Endothelial cell (in vitro differentiated cells): ENCODE results near the gene PROZ. TPM values are rescaled to one million over a fixed set of nuclear protein-coding genes. Genes with fewer than 3 reads are reported as not detected.

Source experiments
- DNase-seq: peaks from one replicate; pipeline ENCODE4 v3.0.0; 2021; ENCODE audit warnings: low spot score
- H3K27ac Mint-ChIP-seq: one replicate; pipeline ENCODE4 v1.8.0; 2021; ENCODE audit warnings: mixed read lengths, inconsistent platforms; ENCODE audit not compliant: unreplicated experiment
- H3K27me3 Mint-ChIP-seq: one replicate; pipeline ENCODE4 v1.8.0; 2021; ENCODE audit warnings: mild to moderate bottlenecking, moderate library complexity, mixed read lengths, inconsistent platforms; ENCODE audit not compliant: unreplicated experiment
- H3K36me3 Mint-ChIP-seq: one replicate; pipeline ENCODE4 v1.8.0; 2021; ENCODE audit warnings: mild to moderate bottlenecking, low read depth, mixed read lengths, inconsistent platforms; ENCODE audit not compliant: unreplicated experiment
- H3K4me1 Mint-ChIP-seq: one replicate; pipeline ENCODE4 v1.8.0; 2021; ENCODE audit warnings: mild to moderate bottlenecking, mixed read lengths, inconsistent platforms; ENCODE audit not compliant: unreplicated experiment
- H3K4me3 Mint-ChIP-seq: one replicate; pipeline ENCODE4 v1.8.0; 2021; ENCODE audit warnings: mild to moderate bottlenecking, mixed read lengths, inconsistent platforms; ENCODE audit not compliant: unreplicated experiment
- H3K9me3 Mint-ChIP-seq: one replicate; pipeline ENCODE4 v1.8.0; 2021; ENCODE audit warnings: mixed read lengths, inconsistent platforms; ENCODE audit not compliant: unreplicated experiment
- total RNA-seq: library from RNA; stranded (reverse); fragmentation: NEBNext Ultra II Directional; extraction: Animal tissue kit (Norgen Biotek cat#: 25700); gene quantifications from one replicate; pipeline ENCODE4 v1.2.1, GENCODE V29; 2021; ENCODE audit not compliant: unreplicated experiment
- TF ChIP-seq, protein P1 (sequence below): fragments of 200-600 bp; sonication (generic); IDR thresholded peaks from one replicate; pipeline ENCODE4 v1.5.0; 2021; ENCODE audit warnings: antibody characterized with exemption; ENCODE audit not compliant: unreplicated experiment

The PROZ gene
- total RNA-seq, 1 donor from 2014 or later = not detected

DNA sequence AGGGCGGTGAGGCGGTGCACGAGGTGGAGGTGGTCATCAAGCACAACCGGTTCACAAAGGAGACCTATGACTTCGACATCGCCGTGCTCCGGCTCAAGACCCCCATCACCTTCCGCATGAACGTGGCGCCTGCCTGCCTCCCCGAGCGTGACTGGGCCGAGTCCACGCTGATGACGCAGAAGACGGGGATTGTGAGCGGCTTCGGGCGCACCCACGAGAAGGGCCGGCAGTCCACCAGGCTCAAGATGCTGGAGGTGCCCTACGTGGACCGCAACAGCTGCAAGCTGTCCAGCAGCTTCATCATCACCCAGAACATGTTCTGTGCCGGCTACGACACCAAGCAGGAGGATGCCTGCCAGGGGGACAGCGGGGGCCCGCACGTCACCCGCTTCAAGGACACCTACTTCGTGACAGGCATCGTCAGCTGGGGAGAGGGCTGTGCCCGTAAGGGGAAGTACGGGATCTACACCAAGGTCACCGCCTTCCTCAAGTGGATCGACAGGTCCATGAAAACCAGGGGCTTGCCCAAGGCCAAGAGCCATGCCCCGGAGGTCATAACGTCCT is 9.4 kb upstream of the PROZ start:
- Mint-ChIP-seq H3K4me3 (no peak overlapping the region), H3K4me1 (peaks cover 3% of the 10 kb centered on the region), H3K27ac (no peak overlapping the region), H3K9me3 (no peaks in the 10 kb centered on the region), H3K36me3 (peaks cover 7% of the 10 kb centered on the region), H3K27me3 (peaks cover 16% of the 10 kb centered on the region)
- DNase-seq = no peak
- TF ChIP-seq, protein P1, sequence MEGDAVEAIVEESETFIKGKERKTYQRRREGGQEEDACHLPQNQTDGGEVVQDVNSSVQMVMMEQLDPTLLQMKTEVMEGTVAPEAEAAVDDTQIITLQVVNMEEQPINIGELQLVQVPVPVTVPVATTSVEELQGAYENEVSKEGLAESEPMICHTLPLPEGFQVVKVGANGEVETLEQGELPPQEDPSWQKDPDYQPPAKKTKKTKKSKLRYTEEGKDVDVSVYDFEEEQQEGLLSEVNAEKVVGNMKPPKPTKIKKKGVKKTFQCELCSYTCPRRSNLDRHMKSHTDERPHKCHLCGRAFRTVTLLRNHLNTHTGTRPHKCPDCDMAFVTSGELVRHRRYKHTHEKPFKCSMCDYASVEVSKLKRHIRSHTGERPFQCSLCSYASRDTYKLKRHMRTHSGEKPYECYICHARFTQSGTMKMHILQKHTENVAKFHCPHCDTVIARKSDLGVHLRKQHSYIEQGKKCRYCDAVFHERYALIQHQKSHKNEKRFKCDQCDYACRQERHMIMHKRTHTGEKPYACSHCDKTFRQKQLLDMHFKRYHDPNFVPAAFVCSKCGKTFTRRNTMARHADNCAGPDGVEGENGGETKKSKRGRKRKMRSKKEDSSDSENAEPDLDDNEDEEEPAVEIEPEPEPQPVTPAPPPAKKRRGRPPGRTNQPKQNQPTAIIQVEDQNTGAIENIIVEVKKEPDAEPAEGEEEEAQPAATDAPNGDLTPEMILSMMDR = no peak

DNA sequence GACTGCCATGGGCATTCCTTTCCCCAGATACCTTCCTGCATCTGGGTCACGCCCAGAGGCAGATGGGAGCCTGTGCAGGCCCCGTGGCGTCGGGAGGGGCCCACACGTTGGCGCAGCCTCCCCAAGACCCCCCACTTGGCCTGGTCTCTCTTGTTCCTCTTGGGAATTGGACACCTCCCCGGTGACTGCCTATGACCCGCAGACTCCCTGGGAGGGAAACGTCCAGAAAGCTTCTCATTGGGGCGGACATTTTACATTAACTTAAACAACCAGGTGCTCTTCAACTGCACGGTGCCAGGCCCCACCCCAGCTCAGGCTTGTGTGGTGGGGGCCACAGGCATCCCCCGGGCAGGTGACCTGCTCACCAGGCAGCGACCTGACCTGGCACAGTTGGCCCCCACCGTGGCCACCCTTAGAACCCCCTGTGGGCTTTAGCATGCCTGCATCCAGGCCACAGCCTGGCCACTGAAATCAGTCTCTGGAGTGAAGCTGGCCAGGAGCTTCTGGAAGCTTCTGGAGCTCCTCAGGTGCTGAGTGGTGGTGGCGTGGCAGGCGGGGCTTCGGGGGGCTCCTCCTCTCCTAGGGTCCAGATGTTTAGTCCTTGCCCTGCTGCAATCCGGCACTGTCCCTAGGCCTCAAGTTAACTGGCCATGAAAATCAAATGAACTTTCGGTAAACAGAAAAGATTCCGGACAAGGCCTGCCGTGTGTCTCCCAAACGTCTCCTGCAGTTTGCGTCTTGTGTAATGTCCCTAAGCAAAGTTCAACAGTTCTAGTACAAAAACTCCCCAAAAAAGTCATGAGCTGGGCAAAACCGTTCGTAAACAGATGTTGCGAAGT is 8.5 kb upstream of the PROZ start:
- H3K36me3 Mint-ChIP-seq = peaks cover 7% of the 10 kb centered on the region
- H3K27me3 Mint-ChIP-seq = peaks cover 18% of the 10 kb centered on the region
- no peak for DNase-seq
- peaks cover 3% of the 10 kb centered on the region for H3K4me1 Mint-ChIP-seq
- no peak overlapping the region for H3K4me3 Mint-ChIP-seq
- H3K27ac Mint-ChIP-seq = no peak overlapping the region
- TF ChIP-seq, protein P1 = no peak
- H3K9me3 Mint-ChIP-seq = no peaks in the 10 kb centered on the region

DNA sequence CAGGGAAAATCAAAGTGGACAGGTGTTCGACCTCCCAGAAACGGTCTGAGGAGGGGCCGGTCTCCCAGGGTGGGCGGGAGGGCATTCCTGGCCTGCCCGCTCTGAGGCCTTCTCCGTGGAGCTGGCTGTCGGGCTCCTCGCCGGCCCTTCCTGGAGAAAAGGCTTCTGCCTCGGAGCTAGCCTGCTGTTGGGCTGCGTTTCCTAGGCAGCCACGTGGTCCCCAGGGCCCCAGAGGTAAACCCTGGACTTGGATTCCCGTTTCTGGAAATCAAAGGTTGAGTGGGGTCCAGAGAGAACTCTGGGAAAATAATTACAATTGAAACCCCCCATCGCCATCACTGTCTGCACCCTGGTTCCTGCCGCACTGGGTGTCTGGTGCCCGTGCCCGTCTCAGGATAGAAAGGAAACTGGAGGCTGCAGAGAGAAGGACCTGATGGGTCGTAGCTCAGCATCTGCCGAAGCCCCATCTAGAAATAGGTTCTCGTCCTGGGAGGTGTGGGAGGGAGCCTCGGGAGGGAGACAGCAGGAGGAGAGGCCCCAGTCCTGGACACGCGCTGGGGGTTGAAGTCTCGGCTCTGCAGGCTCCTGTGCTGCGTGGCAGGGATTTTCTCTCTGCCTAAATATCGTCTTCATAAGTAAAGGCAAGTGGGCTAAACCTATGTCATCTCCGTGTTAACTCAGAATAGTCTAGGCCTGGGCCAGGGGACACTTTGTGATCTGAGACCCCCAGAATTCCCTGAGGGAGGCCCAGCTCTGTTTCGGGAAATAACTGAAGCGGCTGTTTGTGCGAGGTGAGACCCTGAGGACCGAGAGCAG is 7.7 kb upstream of the PROZ start:
- DNase-seq = no peak
- H3K27me3 Mint-ChIP-seq = peaks cover 18% of the 10 kb centered on the region
- peaks cover 3% of the 10 kb centered on the region for H3K4me1 Mint-ChIP-seq
- H3K4me3 Mint-ChIP-seq = no peak overlapping the region
- TF ChIP-seq, protein P1 = no peak
- H3K36me3 Mint-ChIP-seq = peaks cover 7% of the 10 kb centered on the region
- no peak overlapping the region for H3K27ac Mint-ChIP-seq
- H3K9me3 Mint-ChIP-seq = no peaks in the 10 kb centered on the region

DNA sequence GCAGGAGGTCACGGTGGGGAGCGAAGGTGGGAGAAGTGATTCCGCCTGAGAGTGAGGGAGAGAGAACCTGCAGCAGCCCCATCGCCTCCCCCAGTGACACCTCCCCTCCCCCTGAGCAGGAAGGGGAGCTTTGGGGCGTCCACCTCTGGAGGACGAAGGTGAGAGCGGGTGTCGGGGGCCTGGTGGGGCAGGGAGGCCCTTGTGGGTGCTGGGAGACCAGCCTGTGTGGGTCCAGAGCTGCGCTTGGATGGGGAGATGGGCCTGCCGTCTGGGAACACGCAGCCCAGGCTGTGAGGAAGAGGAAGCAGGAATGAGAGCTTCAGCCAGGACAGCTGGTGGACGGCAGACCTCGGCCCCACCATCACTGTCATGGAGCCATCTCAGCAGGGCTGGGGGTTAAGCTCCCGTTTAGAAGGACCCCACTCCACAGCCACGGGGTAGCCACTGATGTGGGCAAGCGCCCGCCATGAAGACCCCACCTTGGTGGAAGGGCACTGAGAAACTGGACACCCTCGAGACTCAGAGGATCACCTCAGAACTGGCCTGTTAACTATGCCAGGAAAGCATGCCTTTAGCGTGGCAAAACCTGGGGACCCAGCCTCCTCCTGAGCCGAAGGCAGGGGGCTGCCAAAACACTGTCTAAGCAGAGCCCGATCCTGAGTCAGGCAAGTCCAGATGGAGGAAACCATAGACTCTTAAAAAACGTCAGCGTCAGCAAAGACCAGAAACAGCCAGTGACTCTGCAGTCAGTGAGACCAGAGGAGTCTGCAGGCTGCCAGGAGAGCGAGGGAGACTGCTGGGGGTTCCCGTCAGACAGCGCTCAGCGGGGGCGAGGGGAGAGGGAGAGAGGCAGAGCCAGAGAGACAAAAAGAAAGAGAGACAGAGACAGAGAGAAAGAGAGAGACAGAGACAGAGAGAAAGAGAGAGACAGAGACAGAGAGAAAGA is 6.4 kb upstream of the PROZ start:
- peaks cover 7% of the 10 kb centered on the region for H3K36me3 Mint-ChIP-seq
- DNase-seq = no peak
- H3K9me3 Mint-ChIP-seq = no peaks in the 10 kb centered on the region
- H3K4me3 Mint-ChIP-seq = peak overlapping the region; percentile 82
- peaks cover 18% of the 10 kb centered on the region for H3K27me3 Mint-ChIP-seq
- H3K4me1 Mint-ChIP-seq = peaks cover 3% of the 10 kb centered on the region
- TF ChIP-seq, protein P1 = no peak
- H3K27ac Mint-ChIP-seq = no peak overlapping the region
